Spleen (tissue), 11 donors: Measurements from ENCODE around the gene ADGRG3. TPM values are rescaled to one million over a fixed set of nuclear protein-coding genes. Genes with fewer than 3 reads are reported as not detected.

Experiments used
- DNase-seq: peaks from one replicate; pipeline ENCODE4 v3.0.0-alpha.2; 2020
- H3K27ac ChIP-seq, 8 donors: fragments of 200-600 bp; sonication (generic) in 7 of 8; 1 replicate in 4 of 8; 2 replicates in 4 of 8; pipeline versions ENCODE4 v1.5.0 to v1.8.0; 2016 to 2021; ENCODE audit warnings: inconsistent platforms in 4 of 8, mild to moderate bottlenecking in 4 of 8, moderate library complexity in 1 of 8
- H3K27me3 ChIP-seq, 7 donors: fragments of 200-600 bp; sonication (generic) in 6 of 7; replicated peaks in 1 of 7; 1 replicate in 4 of 7; 2 replicates in 3 of 7; pipeline versions ENCODE4 v1.5.0 to v1.8.0; 2016 to 2021; ENCODE audit warnings: inconsistent platforms in 3 of 7, mild to moderate bottlenecking in 1 of 7
- H3K36me3 ChIP-seq, 6 donors: fragments of 200-600 bp; sonication (generic) in 5 of 6; 1 replicate in 4 of 6; 2 replicates in 2 of 6; pipeline versions ENCODE4 v1.5.0 to v1.8.0; 2016 to 2021; ENCODE audit warnings: inconsistent platforms in 2 of 6
- H3K4me1 ChIP-seq, 6 donors: fragments of 200-600 bp; sonication (generic) in 5 of 6; 1 replicate in 3 of 6; 2 replicates in 3 of 6; pipeline versions ENCODE4 v1.5.0 to v1.8.0; 2016 to 2021; ENCODE audit warnings: inconsistent platforms in 3 of 6
- H3K4me3 ChIP-seq, 8 donors: fragments of 200-600 bp; sonication (generic) in 7 of 8; 1 replicate in 4 of 8; 2 replicates in 4 of 8; pipeline versions ENCODE4 v1.5.0 to v1.8.0; 2016 to 2021; ENCODE audit warnings: inconsistent platforms in 4 of 8, mild to moderate bottlenecking in 4 of 8, moderate library complexity in 2 of 8
- H3K9me3 ChIP-seq, 8 donors: fragments of 200-600 bp; sonication (generic) in 7 of 8; 1 replicate in 4 of 8; 2 replicates in 4 of 8; pipeline versions ENCODE4 v1.5.0 to v1.8.0; 2016 to 2021; ENCODE audit warnings: inconsistent platforms in 4 of 8
- POLR2A ChIP-seq, 3 donors: fragments of 450-650 bp; IDR thresholded peaks; one replicate each; pipeline ENCODE4 v1.5.1; 2017; ENCODE audit warnings: antibody characterized with exemption in 3 of 3, mild to moderate bottlenecking in 1 of 3
- POLR2AphosphoS5 ChIP-seq, 3 donors: sonication (generic); formaldehyde crosslinking; IDR thresholded peaks; one replicate each; pipeline ENCODE4 v1.5.1; 2017; ENCODE audit warnings: antibody characterized with exemption in 3 of 3
- WGBS, 5 donors: extraction: QIAGEN DNeasy Blood & Tissue Kit in 3 of 5; methylation state at CpG; one replicate each; pipeline versions ENCODE4 v1.1.5 to v1.1.7; 2013 to 2018; 5-methylcytosine and 5-hydroxymethylcytosine counted together
- intact Hi-C: fragments of 100-400 bp; cut with DNase I; formaldehyde crosslinking; loops from one replicate; pipeline ENCODE4 v1.15.0; 2023; ENCODE audit warnings: low total_unique reads
- polyA plus RNA-seq, 3 donors: library from polyadenylated mRNA; stranded (reverse); fragments of 200-250 nt; gene quantifications; one replicate each; pipeline ENCODE4 v1.2.1, GENCODE V29; 2013
- total RNA-seq, 7 donors: library from RNA; depleted of rRNA in 3 of 7; stranded (reverse); fragments of >200 nt in 3 of 7; fragmentation: NEBNext Ultra II Directional in 4 of 7; extraction: Animal tissue kit (Norgen Biotek cat#: 25700) in 4 of 7; gene quantifications; one replicate each; pipeline versions ENCODE4 v1.1.0 to v1.2.1, GENCODE V29; 2016 to 2021
- TF ChIP-seq, protein P1 (sequence below), 11 experiments: fragments of 200-600 bp in 7 of 11; fragments of 450-650 bp in 4 of 11; sonication (generic) in 4 of 11; IDR thresholded peaks in 8 of 11; conservative IDR thresholded peaks in 3 of 11; 1 replicate in 7 of 11; 2 replicates in 4 of 11; pipeline versions ENCODE4 v1.4.0 to v1.8.0; 2016 to 2021; ENCODE audit warnings: antibody characterized with exemption in 11 of 11, inconsistent platforms in 4 of 11, mild to moderate bottlenecking in 1 of 11
- donor health status: healthy with polysubstance abuse.
- donor health status: DM: no; HTN: no; CAD: no; lungs with moderate emphysema.
- donor health status: DM: no; HTN: no; CAD: no.
- donor health status: Bipolar disorder and iron deficiency.
- donor health status: healthy.
- donor health status: DM: no; HTN: no; CAD: no.
- donor health status: DM: yes; HTN: yes; CAD: no.

The ADGRG3 gene
- total and polyA plus RNA-seq, 10 donors, result 2.5 to 116 (median 27.2) TPM

DNA sequence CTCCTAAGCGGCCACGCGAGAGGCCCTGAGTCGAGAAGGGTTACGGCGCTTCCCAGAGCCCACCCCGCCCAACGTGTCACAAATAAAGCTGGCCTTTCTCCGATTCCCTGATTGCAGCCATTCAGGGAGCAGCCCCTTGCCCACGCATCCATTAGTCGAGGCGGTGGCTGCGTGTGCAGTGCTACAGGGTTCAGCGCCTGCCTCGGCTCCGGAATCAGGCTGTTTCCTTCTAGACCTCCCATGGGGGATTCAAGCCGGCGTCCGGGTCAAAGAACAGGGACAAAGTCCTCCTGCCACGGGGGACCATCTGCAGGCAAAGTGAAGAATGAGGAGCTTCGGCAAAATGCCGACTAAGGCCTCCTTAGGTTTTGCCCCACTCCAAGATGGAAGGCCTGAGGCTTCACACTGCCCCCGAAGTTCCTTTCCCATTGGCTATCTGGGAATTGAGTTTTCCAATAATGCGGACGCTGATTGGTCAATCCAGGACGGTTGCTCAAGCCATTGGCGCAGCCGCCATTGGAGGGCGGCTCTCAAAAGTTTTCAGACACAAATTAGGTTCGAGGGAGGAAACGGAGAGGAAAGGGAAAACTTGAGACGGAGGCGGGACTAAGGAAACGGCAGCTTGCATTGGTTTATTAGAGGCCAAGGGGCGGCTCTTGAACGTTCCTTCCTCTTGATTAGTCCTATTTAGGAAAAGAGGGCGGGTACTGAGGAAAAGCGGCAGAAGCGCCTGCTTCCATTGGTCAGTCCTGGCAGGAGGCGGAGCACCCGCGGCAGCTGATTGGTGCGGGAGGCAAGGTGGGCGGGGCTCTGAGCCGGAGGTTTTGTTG lies 67.0 kb downstream of the ADGRG3 start:
- H3K36me3 ChIP-seq, result peaks cover 0 to 26% (median 0%) of the 10 kb centered on the region in 6 donors
- intact Hi-C loops, result no loop called here
- 0 to 1% (median 0%) methylated on average over 31 to 45 of the region's 45 CpGs for WGBS, 5 donors

DNA sequence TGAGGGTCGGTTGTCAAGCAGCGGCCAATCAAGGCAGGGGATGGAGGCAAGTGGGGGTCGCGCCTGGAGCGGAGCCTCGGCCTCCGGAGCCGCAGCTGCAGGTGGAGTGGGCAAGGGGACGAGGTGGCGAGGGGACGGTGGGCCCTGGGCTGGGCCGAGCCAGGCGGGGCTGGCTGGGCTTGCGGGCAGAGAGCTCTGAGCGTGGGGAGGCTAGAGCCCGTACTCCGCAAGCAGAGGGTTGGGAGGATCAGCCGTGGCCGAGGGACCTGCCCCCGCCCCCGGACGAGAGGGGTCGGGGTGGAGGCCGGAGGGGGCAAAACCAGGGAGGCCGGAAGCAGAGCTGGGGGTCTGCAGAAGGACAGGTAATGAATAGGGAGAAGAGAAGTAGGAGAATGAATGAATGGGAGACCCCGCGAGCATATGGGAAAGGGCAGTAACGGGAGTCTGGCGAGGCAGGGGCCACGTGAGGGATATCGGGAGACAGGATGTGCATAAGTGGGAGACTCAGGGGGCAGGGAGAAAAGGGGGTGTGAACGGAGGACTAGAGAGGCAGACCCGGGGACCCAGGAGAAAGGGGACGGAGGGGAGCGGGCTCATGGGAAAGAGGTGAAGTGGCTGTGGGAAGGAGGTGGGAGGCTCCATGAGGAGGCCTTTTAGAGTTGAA lies 67.8 kb downstream of the ADGRG3 start, which contains the start of gene KATNB1:
TSS of gene KATNB1 (plus strand) at position 16 of the 664 bp plus-strand sequence. CDS start 1,474 bp downstream, outside the sequence.
- H3K9me3 ChIP-seq, result peaks cover 0 to 9% (median 4%) of the 10 kb centered on the region in 8 donors
- no peak for DNase-seq
- peak within 1 kb of the TSS; percentile 82 to 99 (median 97) for H3K4me3 ChIP-seq
- H3K27ac ChIP-seq, result peak within 1 kb of the TSS; percentile 81 to 93 (median 88)
- WGBS, 5 donors, result 0 to 1% (median 1%) methylated on average over 29 to 35 of the region's 35 CpGs
- peaks cover 11 to 38% (median 26%) of the 10 kb centered on the region in 6 donors for H3K4me1 ChIP-seq
- intact Hi-C loops, result no loop called here
- H3K36me3 ChIP-seq, result peaks cover 0 to 31% (median 0%) of the 10 kb centered on the region in 6 donors
- no peaks in the 10 kb centered on the region for H3K27me3 ChIP-seq
- TF ChIP-seq POLR2A (IDR thresholded peaks at IDR 0.05) (no peak), POLR2AphosphoS5 (IDR thresholded peaks at IDR 0.05) (peak in 2 of 3 donors; percentile 70 to 78)
- TF ChIP-seq, protein P1, sequence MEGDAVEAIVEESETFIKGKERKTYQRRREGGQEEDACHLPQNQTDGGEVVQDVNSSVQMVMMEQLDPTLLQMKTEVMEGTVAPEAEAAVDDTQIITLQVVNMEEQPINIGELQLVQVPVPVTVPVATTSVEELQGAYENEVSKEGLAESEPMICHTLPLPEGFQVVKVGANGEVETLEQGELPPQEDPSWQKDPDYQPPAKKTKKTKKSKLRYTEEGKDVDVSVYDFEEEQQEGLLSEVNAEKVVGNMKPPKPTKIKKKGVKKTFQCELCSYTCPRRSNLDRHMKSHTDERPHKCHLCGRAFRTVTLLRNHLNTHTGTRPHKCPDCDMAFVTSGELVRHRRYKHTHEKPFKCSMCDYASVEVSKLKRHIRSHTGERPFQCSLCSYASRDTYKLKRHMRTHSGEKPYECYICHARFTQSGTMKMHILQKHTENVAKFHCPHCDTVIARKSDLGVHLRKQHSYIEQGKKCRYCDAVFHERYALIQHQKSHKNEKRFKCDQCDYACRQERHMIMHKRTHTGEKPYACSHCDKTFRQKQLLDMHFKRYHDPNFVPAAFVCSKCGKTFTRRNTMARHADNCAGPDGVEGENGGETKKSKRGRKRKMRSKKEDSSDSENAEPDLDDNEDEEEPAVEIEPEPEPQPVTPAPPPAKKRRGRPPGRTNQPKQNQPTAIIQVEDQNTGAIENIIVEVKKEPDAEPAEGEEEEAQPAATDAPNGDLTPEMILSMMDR (IDR thresholded peaks at IDR 0.05 in 8 of 11, conservative IDR thresholded peaks at IDR 0.05 in 3 of 11), result no peak

More for the DNA sequence above, 67.0 kb downstream of the ADGRG3 start:
- peak; percentile 97 for DNase-seq
- Histone ChIP-seq H3K9me3 (peaks cover 0 to 9% (median 4%) of the 10 kb centered on the region in 8 donors), H3K27ac (peak overlapping the region; percentile 81 to 93 (median 88)), H3K4me3 (peak overlapping the region; percentile 82 to 99 (median 97)), H3K4me1 (peaks cover 11 to 38% (median 26%) of the 10 kb centered on the region in 6 donors), H3K27me3 (no peaks in the 10 kb centered on the region)
- TF ChIP-seq POLR2AphosphoS5 (IDR thresholded peaks at IDR 0.05) (peak; percentile 69 to 92 (median 71)), POLR2A (IDR thresholded peaks at IDR 0.05) (no peak)
- TF ChIP-seq, protein P1 (IDR thresholded peaks at IDR 0.05 in 8 of 11, conservative IDR thresholded peaks at IDR 0.05 in 3 of 11), result peak in 2 of 11 experiments; percentile 25 to 44

DNA sequence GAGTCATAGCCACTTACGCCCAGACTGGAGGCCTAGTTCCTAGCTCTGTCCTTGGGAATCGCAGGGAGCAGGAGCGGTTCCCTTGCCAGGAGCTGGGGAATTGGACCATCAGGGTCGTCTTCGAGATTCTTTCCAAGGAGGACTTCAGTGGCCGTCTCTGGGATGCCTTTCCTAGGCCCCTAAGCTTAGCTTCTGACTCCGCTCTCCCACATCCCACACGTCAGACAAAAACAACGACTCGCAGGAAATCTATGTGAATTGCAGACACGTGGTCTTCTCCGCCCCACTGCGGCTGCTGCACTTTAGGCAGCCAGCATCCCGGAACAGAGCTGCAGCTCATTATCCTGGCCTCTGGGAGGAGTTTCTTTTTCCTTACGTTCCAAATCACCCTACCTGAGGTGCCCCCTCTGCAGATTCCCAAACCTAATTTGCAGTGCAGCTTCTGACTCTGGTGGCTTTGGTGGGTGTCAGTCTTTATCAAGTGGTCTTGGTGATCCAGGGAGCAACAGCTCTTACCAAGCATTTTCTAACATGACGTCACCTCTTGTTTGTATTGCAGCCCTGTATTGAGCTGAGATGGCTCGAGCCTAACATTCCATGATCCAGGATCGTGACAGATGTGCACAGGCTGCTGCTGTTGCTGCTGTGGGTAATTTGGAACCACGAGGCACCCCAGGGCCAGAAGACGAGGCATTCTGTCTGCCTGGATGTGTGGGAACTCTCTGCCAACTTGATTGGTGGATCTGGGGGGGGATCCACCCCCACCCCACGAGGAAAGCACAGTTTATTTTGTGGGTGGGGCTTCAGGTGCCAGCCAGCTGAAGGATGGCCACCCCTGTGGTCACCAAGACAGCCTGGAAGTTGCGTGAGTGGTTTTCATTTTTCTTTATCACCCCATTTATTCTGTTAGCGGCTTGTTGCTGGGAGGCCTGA lies 68.6 kb downstream of the ADGRG3 start:
- Histone ChIP-seq H3K27ac (peak overlapping the region; percentile 35 to 90 (median 82)), H3K4me3 (peak overlapping the region; percentile 82 to 99 (median 97)), H3K27me3 (no peaks in the 10 kb centered on the region), H3K4me1 (peaks cover 11 to 38% (median 26%) of the 10 kb centered on the region in 6 donors), H3K36me3 (peaks cover 0 to 39% (median 2%) of the 10 kb centered on the region in 6 donors), H3K9me3 (peaks cover 0 to 9% (median 4%) of the 10 kb centered on the region in 8 donors)
- TF ChIP-seq, protein P1 (IDR thresholded peaks at IDR 0.05 in 8 of 11, conservative IDR thresholded peaks at IDR 0.05 in 3 of 11), result peak in 4 of 11 experiments; percentile 7 to 40 (median 17)
- peak in 1 of 3 donors; percentile 34 for TF ChIP-seq POLR2AphosphoS5 (IDR thresholded peaks at IDR 0.05)
- TF ChIP-seq POLR2A (IDR thresholded peaks at IDR 0.05), result no peak
- intact Hi-C loops, result no loop called here
- peak; percentile 84 for DNase-seq
- 13 to 19% (median 16%) methylated on average over 20 to 23 of the region's 23 CpGs for WGBS, 5 donors
